Retinal pigment epithelial cell (primary cell): Measurements from ENCODE around the gene TUBGCP6.

ENCODE experiments used
- DNase-seq: peaks from one replicate; pipeline ENCODE4 v3.0.0-alpha.2; 2010; ENCODE audit warnings: low read depth
- H3K4me3 ChIP-seq: 2 replicates; pipeline ENCODE4 v1.5.1; 2011; ENCODE audit warnings: mild to moderate bottlenecking, low read length, control low read depth, moderate library complexity
- CTCF ChIP-seq: conservative IDR thresholded peaks from 2 replicates; pipeline ENCODE4 v1.5.1; 2011; ENCODE audit warnings: low read depth, low read length, control low read depth, inconsistent platforms

The TUBGCP6 gene

GRCh38 chr22:50267591-50268390 lies 23.0 kb upstream of the TUBGCP6 start:
- TF ChIP-seq CTCF, result peak; percentile 37
- no peak overlapping the region for H3K4me3 ChIP-seq
- DNase-seq, result no peak

GRCh38 chr22:50266994-50267393 lies 22.2 kb upstream of the TUBGCP6 start:
- DNase-seq, result no peak
- H3K4me3 ChIP-seq, result no peak overlapping the region
- no peak for TF ChIP-seq CTCF

- TF ChIP-seq CTCF, result no peak
- H3K4me3 ChIP-seq, result no peak overlapping the region
- no peak for DNase-seq
Measured at GRCh38 chr22:50264946-50265669, 20.3 kb upstream of the TUBGCP6 start.

- no peak for TF ChIP-seq CTCF
- DNase-seq, result no peak
Measured at GRCh38 chr22:50264104-50264745, 19.4 kb upstream of the TUBGCP6 start.

GRCh38 chr22:50262973-50263617 lies 18.3 kb upstream of the TUBGCP6 start:
- no peak for TF ChIP-seq CTCF
- DNase-seq, result no peak
- H3K4me3 ChIP-seq, result no peak overlapping the region

More at GRCh38 chr22:50264104-50264745, 19.4 kb upstream of the TUBGCP6 start:
- H3K4me3 ChIP-seq, result no peak overlapping the region

GRCh38 chr22:50262460-50262911 lies 17.7 kb upstream of the TUBGCP6 start:
- TF ChIP-seq CTCF, result no peak
- DNase-seq, result no peak
- H3K4me3 ChIP-seq, result no peak overlapping the region
